Right lobe of liver (tissue), 6 donors: ENCODE results near the gene AFAP1. TPM values are rescaled to one million over a fixed set of nuclear protein-coding genes. Genes with fewer than 3 reads are reported as not detected.
"Not testable (repeated sequence)": the region's sequence is repeated elsewhere in the genome, so short reads cannot be mapped to it uniquely, and the experiment has no call there.

ENCODE experiments used
- ATAC-seq, 4 donors: fragments of 200-7000 bp; cut with Tn5 transposase; one replicate each; pipeline ENCODE4 v1.9.1; 2020; ENCODE audit warnings: mild to moderate bottlenecking in 4 of 4, moderate library complexity in 4 of 4
- DNase-seq, 3 donors: peaks; one replicate each; pipeline ENCODE4 v3.0.0-alpha.2; 2020
- H3K27ac ChIP-seq, 3 donors: fragments of 200-600 bp; one replicate each; pipeline ENCODE4 v1.8.0; 2022
- H3K27me3 ChIP-seq, 2 donors: fragments of 200-600 bp; one replicate each; pipeline ENCODE4 v1.8.0; 2022
- H3K36me3 ChIP-seq, 4 donors: fragments of 200-600 bp; sonication (generic) in 1 of 4; one replicate each; pipeline versions ENCODE4 v1.5.1 to v1.8.0; 2017 to 2022; ENCODE audit warnings: control low read depth in 1 of 4
- H3K4me1 ChIP-seq, 4 donors: fragments of 200-600 bp; sonication (generic) in 1 of 4; one replicate each; pipeline versions ENCODE4 v1.5.1 to v1.8.0; 2017 to 2022; ENCODE audit warnings: control low read depth in 1 of 4
- H3K4me3 ChIP-seq, 3 donors: fragments of 200-600 bp; one replicate each; pipeline ENCODE4 v1.8.0; 2022
- H3K9me3 ChIP-seq, 4 donors: fragments of 200-600 bp; sonication (generic) in 1 of 4; one replicate each; pipeline versions ENCODE4 v1.5.1 to v1.8.0; 2017 to 2022; ENCODE audit warnings: control low read depth in 1 of 4
- POLR2A ChIP-seq: fragments of 450-650 bp; IDR thresholded peaks from one replicate; pipeline ENCODE4 v1.6.1; 2017; ENCODE audit warnings: antibody characterized with exemption, mild to moderate bottlenecking
- whole genome bisulfite sequencing: methylation state at CpG from one replicate; pipeline ENCODE4 v1.1.6; 2018; ENCODE audit warnings: low coverage, low lambda C conversion rate; ENCODE audit not compliant: insufficient coverage; ENCODE audit errors: missing lambda C conversion rate; 5-methylcytosine and 5-hydroxymethylcytosine counted together
- intact Hi-C, 2 donors: fragments of 100-400 bp; cut with DNase I; formaldehyde crosslinking; loops; one replicate each; pipeline versions ENCODE4 v1.11.2 to v1.14.1; 2022
- total RNA-seq, 6 experiments: library from RNA; depleted of rRNA in 2 of 6; stranded (reverse); fragments of >200 nt in 2 of 6; fragmentation: NEBNext Ultra II Directional in 3 of 6; extraction: Animal tissue kit (Norgen Biotek cat#: 25700) in 3 of 6; gene quantifications; one replicate each; pipeline versions ENCODE4 v1.1.0 to v1.2.4, GENCODE V29; 2016 to 2023
- TF ChIP-seq, protein P1 (sequence below), 4 donors: fragments of 200-600 bp in 3 of 4; fragments of 450-650 bp in 1 of 4; IDR thresholded peaks; one replicate each; pipeline versions ENCODE4 v1.5.1 to v1.8.0; 2016 to 2022; ENCODE audit warnings: antibody characterized with exemption in 4 of 4, mild to moderate bottlenecking in 2 of 4
- donor health status: DM: no; HTN: yes; CAD: no.
- donor health status: DM: no; HTN: no; CAD: no.
- donor health status: DM: no; HTN: no; CAD: no.
- donor health status: DM: no; HTN: yes; CAD: no.
- donor health status: DM: no; HTN: yes; CAD: no.

The AFAP1 gene
- total RNA-seq, 6 experiments from 2014 or later, result 0.95 to 3.1 (median 1.9) TPM

DNA sequence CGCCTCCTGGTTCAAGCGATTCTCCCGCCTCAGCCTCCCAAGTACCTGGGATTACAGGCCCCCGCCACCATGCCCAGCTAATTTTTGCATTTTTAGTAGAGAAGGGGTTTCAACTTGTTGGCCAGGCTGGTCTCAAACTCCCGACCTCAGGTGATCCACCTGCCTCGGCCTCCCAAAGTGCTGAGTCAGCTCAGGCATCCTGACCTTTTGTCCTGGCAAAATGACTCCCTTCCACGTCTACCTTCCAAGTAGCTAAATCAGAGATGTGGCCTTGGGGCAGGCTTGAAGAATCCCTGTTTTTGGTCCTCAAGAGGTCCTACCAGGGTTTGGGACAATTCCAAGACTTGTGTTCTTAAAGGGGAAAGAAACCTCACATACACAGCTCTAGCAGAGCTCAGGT lies 12.8 kb downstream of the AFAP1 start:
- no peak for TF ChIP-seq POLR2A
- TF ChIP-seq, protein P1, sequence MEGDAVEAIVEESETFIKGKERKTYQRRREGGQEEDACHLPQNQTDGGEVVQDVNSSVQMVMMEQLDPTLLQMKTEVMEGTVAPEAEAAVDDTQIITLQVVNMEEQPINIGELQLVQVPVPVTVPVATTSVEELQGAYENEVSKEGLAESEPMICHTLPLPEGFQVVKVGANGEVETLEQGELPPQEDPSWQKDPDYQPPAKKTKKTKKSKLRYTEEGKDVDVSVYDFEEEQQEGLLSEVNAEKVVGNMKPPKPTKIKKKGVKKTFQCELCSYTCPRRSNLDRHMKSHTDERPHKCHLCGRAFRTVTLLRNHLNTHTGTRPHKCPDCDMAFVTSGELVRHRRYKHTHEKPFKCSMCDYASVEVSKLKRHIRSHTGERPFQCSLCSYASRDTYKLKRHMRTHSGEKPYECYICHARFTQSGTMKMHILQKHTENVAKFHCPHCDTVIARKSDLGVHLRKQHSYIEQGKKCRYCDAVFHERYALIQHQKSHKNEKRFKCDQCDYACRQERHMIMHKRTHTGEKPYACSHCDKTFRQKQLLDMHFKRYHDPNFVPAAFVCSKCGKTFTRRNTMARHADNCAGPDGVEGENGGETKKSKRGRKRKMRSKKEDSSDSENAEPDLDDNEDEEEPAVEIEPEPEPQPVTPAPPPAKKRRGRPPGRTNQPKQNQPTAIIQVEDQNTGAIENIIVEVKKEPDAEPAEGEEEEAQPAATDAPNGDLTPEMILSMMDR (IDR thresholded peaks at IDR 0.05), result no peak
- Histone ChIP-seq H3K4me3 (no peak overlapping the region), H3K4me1 (no peaks in the 10 kb centered on the region), H3K36me3 (no peaks in the 10 kb centered on the region), H3K9me3 (no peaks in the 10 kb centered on the region), H3K27me3 (no peaks in the 10 kb centered on the region), H3K27ac (no peak overlapping the region)
- intact Hi-C loops, result no loop called here
- DNase-seq, result no peak
- no peak for ATAC-seq
- WGBS, result 66% methylated on average over 7 of the region's 7 CpGs

DNA sequence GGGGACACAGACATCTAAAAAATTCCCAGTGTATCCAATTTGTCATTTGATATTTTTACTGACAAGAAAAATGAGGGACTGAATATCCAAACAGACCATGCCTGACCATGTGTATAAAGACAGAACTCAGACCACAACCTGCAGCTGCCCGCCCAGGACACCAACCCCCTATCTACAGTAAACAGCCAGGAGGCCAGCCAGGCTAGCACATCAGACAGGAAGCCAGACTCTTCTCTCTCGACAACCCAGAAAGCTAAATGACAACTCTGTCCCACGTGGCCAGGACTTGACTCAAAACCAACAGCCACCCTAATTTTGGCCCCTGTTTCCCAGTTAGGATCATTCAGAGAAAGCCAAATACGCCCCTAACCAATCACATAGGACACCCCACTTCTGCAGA lies 15.1 kb downstream of the AFAP1 start:
- H3K27me3 ChIP-seq, result no peaks in the 10 kb centered on the region
- H3K9me3 ChIP-seq, result no peaks in the 10 kb centered on the region
- ATAC-seq (no peak), DNase-seq (no peak)
- H3K27ac ChIP-seq, result no peak overlapping the region
- H3K4me3 ChIP-seq, result no peak overlapping the region
- intact Hi-C loops, result no loop called here
- TF ChIP-seq, protein P1 (IDR thresholded peaks at IDR 0.05), result no peak
- no peak for TF ChIP-seq POLR2A
- 67% methylated on average over 2 of the region's 4 CpGs for WGBS
- no peaks in the 10 kb centered on the region for H3K4me1 ChIP-seq
- H3K36me3 ChIP-seq, result no peaks in the 10 kb centered on the region

DNA sequence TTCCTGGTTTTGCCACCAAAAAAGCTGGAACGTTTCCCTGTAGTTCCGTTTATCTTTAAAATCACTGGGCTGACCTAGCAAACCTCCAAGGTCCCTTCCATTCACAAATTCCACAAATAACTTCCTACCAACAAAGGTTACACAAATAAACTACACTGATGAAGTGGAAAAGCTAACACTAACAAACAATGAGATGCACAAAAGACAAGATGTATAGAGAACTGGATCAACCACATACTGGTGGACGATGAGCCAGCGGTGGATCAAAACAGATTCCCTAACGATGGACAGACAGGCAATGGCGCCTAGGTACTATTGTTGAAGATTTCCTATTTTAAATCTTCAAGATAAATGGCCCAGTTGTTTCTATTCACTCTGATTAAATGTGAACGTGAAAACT lies 15.5 kb downstream of the AFAP1 start:
- Histone ChIP-seq H3K27me3 (no peaks in the 10 kb centered on the region), H3K9me3 (no peaks in the 10 kb centered on the region), H3K4me3 (no peak overlapping the region), H3K36me3 (no peaks in the 10 kb centered on the region), H3K27ac (no peak overlapping the region), H3K4me1 (no peaks in the 10 kb centered on the region)
- WGBS, result 67% methylated on average over 7 of the region's 7 CpGs
- no peak for DNase-seq
- intact Hi-C loops, result no loop called here
- ATAC-seq, result no peak
- TF ChIP-seq, protein P1 (IDR thresholded peaks at IDR 0.05), result no peak
- no peak for TF ChIP-seq POLR2A

- DNase-seq (no peak), ATAC-seq (no peak)
- H3K27me3 ChIP-seq, result no peaks in the 10 kb centered on the region
- H3K9me3 ChIP-seq, result no peaks in the 10 kb centered on the region
- WGBS, result 95% methylated on average over 6 of the region's 7 CpGs
- no peaks in the 10 kb centered on the region for H3K36me3 ChIP-seq
- TF ChIP-seq, protein P1 (IDR thresholded peaks at IDR 0.05), result no peak
- no peak for TF ChIP-seq POLR2A
- no peak overlapping the region for H3K27ac ChIP-seq
- no peak overlapping the region for H3K4me3 ChIP-seq
- H3K4me1 ChIP-seq, result no peaks in the 10 kb centered on the region
- intact Hi-C loops, result no loop called here
These were observed 17.2 kb downstream of the AFAP1 start for GRCh38 chr4:7922466-7922865.

- no peaks in the 10 kb centered on the region for H3K4me1 ChIP-seq
- H3K27me3 ChIP-seq, result no peaks in the 10 kb centered on the region
- WGBS, result 85% methylated on average over 5 of the region's 12 CpGs
- no peak for ATAC-seq
- intact Hi-C loops, result no loop called here
- DNase-seq, result no peak
- H3K36me3 ChIP-seq, result no peaks in the 10 kb centered on the region
- no peak overlapping the region for H3K4me3 ChIP-seq
- H3K27ac ChIP-seq, result no peak overlapping the region
- H3K9me3 ChIP-seq, result no peaks in the 10 kb centered on the region
- no peak for TF ChIP-seq POLR2A
- TF ChIP-seq, protein P1 (IDR thresholded peaks at IDR 0.05), result no peak
These were observed 20.7 kb downstream of the AFAP1 start for GRCh38 chr4:7918981-7919380.

DNA sequence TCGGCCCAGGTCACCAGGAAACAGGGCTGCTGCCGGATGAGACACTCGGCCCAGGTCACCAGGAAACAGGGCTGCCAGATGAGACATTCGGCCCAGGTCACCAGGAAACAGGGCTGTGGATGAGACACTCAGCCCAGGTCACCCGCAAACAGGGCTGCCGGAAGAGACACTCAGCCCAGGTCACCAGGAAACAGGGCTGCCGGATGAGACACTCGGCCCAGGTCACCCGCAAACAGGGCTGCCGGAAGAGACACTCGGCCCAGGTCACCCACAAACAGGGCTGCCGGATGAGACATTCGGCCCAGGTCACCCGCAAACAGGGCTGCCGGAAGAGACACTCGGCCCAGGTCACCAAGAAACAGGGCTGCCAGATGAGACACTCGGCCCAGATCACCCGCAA lies 21.5 kb downstream of the AFAP1 start:
- intact Hi-C loops, ATAC-seq, DNase-seq, H3K27ac ChIP-seq, H3K36me3 ChIP-seq, H3K4me1 ChIP-seq, H3K9me3 ChIP-seq, H3K4me3 ChIP-seq, H3K27me3 ChIP-seq: not testable (repeated sequence)
- WGBS, result 86% methylated on average over 10 of the region's 18 CpGs
